Esophagus squamous epithelium (tissue), 5 donors: Measurements from ENCODE around the gene GPC5. TPM values are rescaled to one million over a fixed set of nuclear protein-coding genes. Genes with fewer than 3 reads are reported as not detected.
A peak's percentile ranks its signal among the peaks of the same experiment; 100 is the strongest.

Experiments used
- DNase-seq: peaks from one replicate; lab custom pipeline; 2025; lab: John Stamatoyannopoulos, UW
- H3K27ac ChIP-seq, 4 donors: fragments of 200-600 bp; sonication (generic); one replicate each; pipeline ENCODE4 v1.5.1; 2016 to 2019; ENCODE audit warnings: mild to moderate bottlenecking in 1 of 4
- H3K27me3 ChIP-seq, 4 donors: fragments of 200-600 bp; sonication (generic); 1 replicate in 3 of 4; 2 replicates in 1 of 4; pipeline versions ENCODE4 v1.5.1 to v1.6.0; 2017 to 2021; ENCODE audit warnings: antibody characterized with exemption in 1 of 4
- H3K36me3 ChIP-seq, 3 donors: fragments of 200-600 bp; sonication (generic); one replicate each; pipeline ENCODE4 v1.5.1; 2016 to 2019
- H3K4me1 ChIP-seq, 3 donors: fragments of 200-600 bp; sonication (generic); one replicate each; pipeline ENCODE4 v1.5.1; 2017 to 2019
- H3K4me3 ChIP-seq, 4 donors: fragments of 200-600 bp; sonication (generic); 1 replicate in 3 of 4; 2 replicates in 1 of 4; pipeline ENCODE4 v1.5.1; 2016 to 2019; ENCODE audit warnings: mild to moderate bottlenecking in 2 of 4, moderate library complexity in 1 of 4
- H3K9me3 ChIP-seq, 3 donors: fragments of 200-600 bp; sonication (generic); one replicate each; pipeline ENCODE4 v1.5.1; 2016 to 2019
- CTCF ChIP-seq, 6 experiments: fragments of 450-650 bp in 4 of 6; fragments of 200-600 bp in 2 of 6; sonication (generic) in 2 of 6; IDR thresholded peaks; one replicate each; pipeline ENCODE4 v1.5.1; 2016 to 2019; ENCODE audit warnings: antibody characterized with exemption in 6 of 6, mild to moderate bottlenecking in 4 of 6, moderate library complexity in 4 of 6
- POLR2A ChIP-seq, 4 donors: fragments of 450-650 bp; IDR thresholded peaks; one replicate each; pipeline ENCODE4 v1.6.1; 2017; ENCODE audit warnings: antibody characterized with exemption in 4 of 4, mild to moderate bottlenecking in 4 of 4, moderate library complexity in 3 of 4
- WGBS, 2 donors: methylation state at CpG; one replicate each; pipeline ENCODE4 v1.1.5; 2018; 5-methylcytosine and 5-hydroxymethylcytosine counted together
- intact Hi-C: fragments of 100-400 bp; cut with DNase I; formaldehyde crosslinking; loops from one replicate; pipeline ENCODE4 v1.15.0; 2022
- total RNA-seq, 4 donors: library from RNA; depleted of rRNA; stranded (reverse); fragments of >200 nt; gene quantifications; one replicate each; pipeline ENCODE4 v1.1.0, GENCODE V29; 2016
- donor health status: DM: yes; HTN: yes; CAD: no.

GPC5 gene
- not detected for total RNA-seq

- no peaks in the 10 kb centered on the region for H3K36me3 ChIP-seq
- WGBS, 2 donors, result 2 to 7% methylated on average over 7 to 17 of the region's 76 CpGs
- peaks cover 7 to 17% (median 8%) of the 10 kb centered on the region in 3 donors for H3K4me1 ChIP-seq
- peaks cover 0 to 81% (median 19%) of the 10 kb centered on the region in 4 donors for H3K27me3 ChIP-seq
- intact Hi-C loops, result no loop called here
- H3K9me3 ChIP-seq, result no peaks in the 10 kb centered on the region
- no peak for DNase-seq
- peak within 1 kb of the TSS; percentile 29 to 68 (median 45) for H3K4me3 ChIP-seq
- no peak within 1 kb of the TSS for H3K27ac ChIP-seq
- TF ChIP-seq CTCF (IDR thresholded peaks at IDR 0.05) (no peak), POLR2A (IDR thresholded peaks at IDR 0.05) (no peak)
These were observed at the start of gene GPC5 for GRCh38 chr13:91398413-91399188. TSS of gene GPC5 (plus strand) at chr13:91398621.

- 0% methylated on average over 6 of the region's 46 CpGs for WGBS, 2 donors
- TF ChIP-seq CTCF (IDR thresholded peaks at IDR 0.05), result peak; percentile 90 to 100 (median 99)
- peak in 1 of 4 donors; percentile 35 for TF ChIP-seq POLR2A (IDR thresholded peaks at IDR 0.05)
These were observed 49.5 kb upstream of the GPC5 start for GRCh38 chr13:91348906-91349435.

GRCh38 chr13:91349992-91350911 is 48.2 kb upstream of the GPC5 start:
- H3K4me1 ChIP-seq, result peaks cover 0 to 51% (median 9%) of the 10 kb centered on the region in 3 donors
- H3K27me3 ChIP-seq, result peaks cover 0 to 11% (median 0%) of the 10 kb centered on the region in 4 donors
- H3K36me3 ChIP-seq, result peaks cover 0 to 53% (median 13%) of the 10 kb centered on the region in 3 donors
- no peak for TF ChIP-seq CTCF (IDR thresholded peaks at IDR 0.05)
- TF ChIP-seq POLR2A (IDR thresholded peaks at IDR 0.05), result no peak
- H3K4me3 ChIP-seq, result peak overlapping the region in 3 of 4 donors; percentile 65 to 95 (median 90)
- no peak overlapping the region for H3K27ac ChIP-seq
- WGBS, 2 donors, result 35 to 39% methylated on average over 5 of the region's 5 CpGs
- intact Hi-C loops, result no loop called here
- no peak for DNase-seq
- H3K9me3 ChIP-seq, result no peaks in the 10 kb centered on the region

More at GRCh38 chr13:91348906-91349435, 49.5 kb upstream of the GPC5 start:
- DNase-seq, result peak; percentile 58
- Histone ChIP-seq H3K4me1 (peaks cover 0 to 49% (median 9%) of the 10 kb centered on the region in 3 donors), H3K9me3 (no peaks in the 10 kb centered on the region), H3K36me3 (peaks cover 0 to 40% (median 9%) of the 10 kb centered on the region in 3 donors), H3K4me3 (peak overlapping the region; percentile 65 to 98 (median 92)), H3K27me3 (peaks cover 0 to 22% (median 0%) of the 10 kb centered on the region in 4 donors), H3K27ac (peak overlapping the region; percentile 81 to 98 (median 97))
- intact Hi-C loops, result no loop called here

DNA sequence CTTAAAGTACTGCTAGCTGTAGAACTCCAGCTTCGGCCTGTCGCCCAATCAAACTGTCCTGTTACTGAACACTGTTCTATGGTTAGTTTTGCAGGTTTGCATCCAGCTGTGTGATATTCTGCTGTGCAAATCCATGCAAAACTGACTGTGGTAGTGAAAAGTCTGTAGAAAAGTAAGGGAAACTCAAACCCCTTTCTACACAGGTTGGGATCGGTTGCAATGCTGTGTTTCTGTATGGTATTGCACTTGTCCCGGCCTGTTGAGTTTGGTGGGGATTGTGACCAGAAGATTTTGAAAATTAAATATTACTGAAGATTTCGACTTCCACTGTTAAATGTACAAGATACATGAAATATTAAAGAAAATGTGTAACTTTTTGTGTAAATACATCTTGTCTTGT is 47.3 kb upstream of the GPC5 start:
- no peak for TF ChIP-seq POLR2A (IDR thresholded peaks at IDR 0.05)
- no peak for TF ChIP-seq CTCF (IDR thresholded peaks at IDR 0.05)
- peaks cover 0 to 2% (median 0%) of the 10 kb centered on the region in 4 donors for H3K27me3 ChIP-seq
- no peak overlapping the region for H3K27ac ChIP-seq
- H3K4me3 ChIP-seq, result no peak overlapping the region
- H3K36me3 ChIP-seq, result peaks cover 0 to 62% (median 16%) of the 10 kb centered on the region in 3 donors
- no peak for DNase-seq
- peaks cover 0 to 51% (median 9%) of the 10 kb centered on the region in 3 donors for H3K4me1 ChIP-seq
- intact Hi-C loops, result no loop called here
- WGBS, 2 donors, result 72 to 74% methylated on average over 5 of the region's 5 CpGs
- no peaks in the 10 kb centered on the region for H3K9me3 ChIP-seq
